WERI-Rb-1 (cell line): ENCODE results near the gene RHOXF1.
"Not testable (repeated sequence)": the region's sequence is repeated elsewhere in the genome, so short reads cannot be mapped to it uniquely, and the experiment has no call there.

Source experiments
- DNase-seq: peaks from one replicate; pipeline ENCODE4 v3.0.0-alpha.2; 2020
- H3K27ac ChIP-seq: fragments of 250-450 bp; sonication (Bioruptor Pico); 2 replicates; pipeline ENCODE4 v1.5.1; 2020; ENCODE audit warnings: mild to moderate bottlenecking, moderate library complexity
- H3K27me3 ChIP-seq: fragments of 250-450 bp; sonication (Bioruptor Pico); 2 replicates; pipeline ENCODE4 v1.5.1; 2021; ENCODE audit warnings: mild to moderate bottlenecking, low read depth, moderate library complexity; ENCODE audit not compliant: insufficient read depth, severe bottlenecking
- H3K36me3 ChIP-seq: fragments of 250-450 bp; sonication (Bioruptor Pico); 2 replicates; pipeline ENCODE4 v1.5.1; 2020; ENCODE audit warnings: mild to moderate bottlenecking, moderate library complexity
- H3K4me3 ChIP-seq: 2 replicates; pipeline ENCODE4 v1.5.1; 2011; ENCODE audit warnings: low read depth, mild to moderate bottlenecking, control low read depth, low read length
- H3K9me3 ChIP-seq: fragments of 250-450 bp; sonication (Bioruptor Pico); 2 replicates; pipeline ENCODE4 v1.5.1; 2021; ENCODE audit warnings: mild to moderate bottlenecking, moderate library complexity; ENCODE audit not compliant: severe bottlenecking
- CTCF ChIP-seq: IDR thresholded peaks from 2 replicates; pipeline ENCODE4 v1.5.1; 2011; ENCODE audit warnings: low read depth, mild to moderate bottlenecking, control low read depth, inconsistent platforms, low read length

The RHOXF1 gene

GRCh38 chrX:120144178-120144844 is 28.6 kb upstream of the RHOXF1 start:
- DNase-seq: no peak
- H3K36me3 ChIP-seq: no peaks in the 10 kb centered on the region
- H3K4me3 ChIP-seq: no peak overlapping the region
- no peaks in the 10 kb centered on the region for H3K9me3 ChIP-seq
- TF ChIP-seq CTCF: no peak
- H3K27ac ChIP-seq: no peak overlapping the region
- peaks cover 4% of the 10 kb centered on the region for H3K27me3 ChIP-seq

GRCh38 chrX:120140293-120140981 is 24.7 kb upstream of the RHOXF1 start:
- H3K27me3 ChIP-seq: peaks cover 4% of the 10 kb centered on the region
- H3K36me3 ChIP-seq: no peaks in the 10 kb centered on the region
- DNase-seq: no peak
- no peak overlapping the region for H3K27ac ChIP-seq
- no peak overlapping the region for H3K4me3 ChIP-seq
- TF ChIP-seq CTCF: no peak
- H3K9me3 ChIP-seq: no peaks in the 10 kb centered on the region

GRCh38 chrX:120137439-120137838 is 21.7 kb upstream of the RHOXF1 start:
- no peak overlapping the region for H3K27ac ChIP-seq
- DNase-seq: no peak
- H3K36me3 ChIP-seq: no peaks in the 10 kb centered on the region
- no peak for TF ChIP-seq CTCF
- peaks cover 3% of the 10 kb centered on the region for H3K27me3 ChIP-seq
- no peak overlapping the region for H3K4me3 ChIP-seq
- no peaks in the 10 kb centered on the region for H3K9me3 ChIP-seq

- Histone ChIP-seq H3K36me3 (no peaks in the 10 kb centered on the region), H3K27ac (no peak overlapping the region), H3K9me3 (no peaks in the 10 kb centered on the region), H3K4me3 (no peak overlapping the region), H3K27me3 (peaks cover 3% of the 10 kb centered on the region)
- DNase-seq: no peak
- no peak for TF ChIP-seq CTCF
Measured at GRCh38 chrX:120136840-120137239, 21.1 kb upstream of the RHOXF1 start.

- Histone ChIP-seq H3K4me3 (no peak overlapping the region), H3K27ac (no peak overlapping the region), H3K9me3 (no peaks in the 10 kb centered on the region), H3K27me3 (peaks cover 3% of the 10 kb centered on the region), H3K36me3 (no peaks in the 10 kb centered on the region)
- no peak for DNase-seq
- TF ChIP-seq CTCF: no peak
Measured at GRCh38 chrX:120136128-120136527, 20.4 kb upstream of the RHOXF1 start.

DNA sequence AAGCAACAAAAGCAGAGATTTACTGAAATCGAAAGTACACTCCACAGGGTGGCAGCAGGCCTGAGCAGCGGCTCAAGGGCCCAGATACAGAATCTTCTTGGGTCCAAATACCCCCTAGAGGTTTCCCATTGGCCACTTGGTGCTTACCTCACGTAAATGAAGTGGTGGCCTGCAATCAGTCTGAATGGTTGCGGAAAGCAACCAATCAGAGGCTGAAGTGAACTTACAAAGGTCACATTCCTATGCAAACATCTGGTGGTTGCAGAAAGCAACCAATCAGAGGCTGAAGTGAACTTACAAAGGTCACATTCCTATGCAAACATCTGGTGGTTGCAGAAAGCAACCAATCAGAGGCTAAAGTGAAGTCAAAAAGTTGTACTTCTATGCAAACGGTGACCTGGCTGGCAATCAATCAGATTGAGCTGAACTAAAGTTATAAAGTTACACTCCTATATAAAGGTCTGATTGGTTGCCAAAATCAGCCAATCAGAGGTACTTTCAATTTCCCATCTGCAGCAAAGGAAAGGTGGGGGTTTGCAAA is 12.7 kb upstream of the RHOXF1 start:
- H3K27me3 ChIP-seq, H3K9me3 ChIP-seq, H3K36me3 ChIP-seq, H3K27ac ChIP-seq, H3K4me3 ChIP-seq, DNase-seq: not testable (repeated sequence)
